ENCODE results near the gene CKMT1B. TPM values are rescaled to one million over a fixed set of nuclear protein-coding genes. Genes with fewer than 3 reads are reported as not detected.
"Not testable (repeated sequence)": the region's sequence is repeated elsewhere in the genome, so short reads cannot be mapped to it uniquely, and the experiment has no call there.

Gene CKMT1B
- total RNA-seq, 1 donor from 2014 or later = 29.7 TPM

- H3K9me3 ChIP-seq; H3K4me3 ChIP-seq; H3K27me3 ChIP-seq; H3K4me1 ChIP-seq; DNase-seq (ENCODE audit: extremely low spot score in 2 of 2); H3K27ac ChIP-seq; H3K36me3 ChIP-seq; intact Hi-C loops (cut with DNase I): not testable (repeated sequence)
These were observed 24.9 kb downstream of the CKMT1B start, which contains the start of gene STRC for GRCh38 chr15:43618700-43619099. Gene STRC (minus strand): TSS chr15:43618800. CDS start chr15:43618722, 78 bp downstream.

- DNase-seq (ENCODE audit: extremely low spot score in 2 of 2); H3K4me1 ChIP-seq; intact Hi-C loops (cut with DNase I); H3K9me3 ChIP-seq; H3K27me3 ChIP-seq; H3K36me3 ChIP-seq; H3K27ac ChIP-seq; H3K4me3 ChIP-seq: not testable (repeated sequence)
These were observed 28.4 kb downstream of the CKMT1B start for GRCh38 chr15:43622068-43622799.

- Histone ChIP-seq H3K27ac (no peak overlapping the region), H3K4me3 (no peak overlapping the region), H3K4me1 (no peaks in the 10 kb centered on the region), H3K9me3 (no peaks in the 10 kb centered on the region), H3K36me3 (no peaks in the 10 kb centered on the region), H3K27me3 (no peaks in the 10 kb centered on the region)
- intact Hi-C loops (cut with DNase I) = no loop called here
- TF ChIP-seq CTCF (IDR thresholded peaks at IDR 0.05) = no peak
- TF ChIP-seq POLR2AphosphoS5 (IDR thresholded peaks at IDR 0.05; ENCODE audit: insufficient read depth in 1 of 2, low read depth in 1 of 2) = no peak
- TF ChIP-seq POLR2A (IDR thresholded peaks at IDR 0.05) = no peak
- DNase-seq (ENCODE audit: extremely low spot score in 2 of 2) = no peak
These were observed 31.3 kb downstream of the CKMT1B start for GRCh38 chr15:43625106-43625505.

- H3K27me3 ChIP-seq; H3K4me3 ChIP-seq; DNase-seq (ENCODE audit: extremely low spot score in 2 of 2); H3K4me1 ChIP-seq; H3K36me3 ChIP-seq; intact Hi-C loops (cut with DNase I); H3K27ac ChIP-seq; H3K9me3 ChIP-seq: not testable (repeated sequence)
These were observed 33.1 kb downstream of the CKMT1B start for GRCh38 chr15:43626937-43627336.

GRCh38 chr15:43638464-43639204, 44.8 kb downstream of the CKMT1B start:
- H3K4me1 ChIP-seq; H3K9me3 ChIP-seq; H3K27ac ChIP-seq; H3K4me3 ChIP-seq; H3K27me3 ChIP-seq; DNase-seq (ENCODE audit: extremely low spot score in 2 of 2); intact Hi-C loops (cut with DNase I); H3K36me3 ChIP-seq: not testable (repeated sequence)

Small RNA genes within 50 kb of the gene (small RNA-seq; reads per million reads assigned to genes)
- gene PDIA3P2 (not detected), gene RNU6-554P (not detected), gene RNU6-610P (not detected)

Other genes starting within 250 kb of the CKMT1B start
- gene ZSCAN29, start 223.0 kb upstream of the CKMT1B start, total RNA-seq = 18.2 TPM
- gene TUBGCP4, start 222.9 kb upstream of the CKMT1B start, total RNA-seq = 17.7 TPM
- gene TP53BP1, start 100.9 kb upstream of the CKMT1B start, total RNA-seq = 44.9 TPM
- gene MAP1A, start 76.4 kb upstream of the CKMT1B start, total RNA-seq = 16.9 TPM
- 46.4 TPM for gene PPIP5K1, start 3.8 kb upstream of the CKMT1B start, total RNA-seq
- 0.74 TPM for gene STRC, start 24.8 kb downstream of the CKMT1B start, total RNA-seq
- 9.1 TPM for gene CATSPER2, start 54.8 kb downstream of the CKMT1B start, total RNA-seq
- gene CKMT1A, start 99.8 kb downstream of the CKMT1B start, total RNA-seq = 37.6 TPM
- 93.8 TPM for gene PDIA3, start 152.4 kb downstream of the CKMT1B start, total RNA-seq
- gene ELL3, start 182.9 kb downstream of the CKMT1B start, total RNA-seq = 15.0 TPM
- gene SERF2, start 198.3 kb downstream of the CKMT1B start, total RNA-seq = 564 TPM
- gene SERINC4, start 206.2 kb downstream of the CKMT1B start, total RNA-seq = not detected
- 44.9 TPM for gene HYPK, start 206.6 kb downstream of the CKMT1B start, total RNA-seq
- 13.5 TPM for gene MFAP1, start 230.7 kb downstream of the CKMT1B start, total RNA-seq
- gene WDR76, start 233.0 kb downstream of the CKMT1B start, total RNA-seq = 3.4 TPM